SU-DHL-6 (cell line): Measurements from ENCODE around the gene ICAM4.

Experiments used
- H2AFZ ChIP-seq: fragments of 200-600 bp; sonication (generic); 2 replicates; pipeline ENCODE4 v1.6.1; 2014; ENCODE audit warnings: low read depth, mild to moderate bottlenecking, moderate library complexity, mixed read lengths, antibody characterized with exemption, low read length; ENCODE audit not compliant: severe bottlenecking
- H3F3A ChIP-seq: fragments of 200-600 bp; shearing (Covaris generic); 2 replicates; pipeline ENCODE4 v1.6.0; 2016; ENCODE audit warnings: antibody characterized with exemption, mild to moderate bottlenecking; ENCODE audit not compliant: insufficient read depth
- H3K27ac ChIP-seq: fragments of 200-600 bp; sonication (generic); 2 replicates; pipeline ENCODE4 v1.5.1; 2016; ENCODE audit warnings: low read depth, mild to moderate bottlenecking, low read length, moderate library complexity, mixed read lengths
- H3K27me3 ChIP-seq: fragments of 200-600 bp; sonication (generic), shearing (Covaris generic); 2 replicates; pipeline ENCODE4 v1.6.0; 2014; ENCODE audit warnings: mild to moderate bottlenecking, low read length
- H3K36me3 ChIP-seq: fragments of 200-600 bp; sonication (generic); 2 replicates; pipeline ENCODE4 v1.6.1; 2014; ENCODE audit warnings: mild to moderate bottlenecking, low read length, mixed read lengths
- H3K4me2 ChIP-seq: fragments of 300-600, 200-600 bp; shearing (Covaris generic), sonication (generic); 2 replicates; pipeline ENCODE4 v1.6.0; 2014; ENCODE audit warnings: low read length, low read depth, mild to moderate bottlenecking; ENCODE audit not compliant: poor library complexity, severe bottlenecking
- H3K4me3 ChIP-seq: fragments of 200-600 bp; sonication (generic); 2 replicates; pipeline ENCODE4 v1.5.1; 2014; ENCODE audit warnings: antibody characterized with exemption, low read length, mild to moderate bottlenecking, mixed read lengths; ENCODE audit not compliant: insufficient read depth, poor library complexity, severe bottlenecking
- H3K79me2 ChIP-seq: fragments of 200-600 bp; sonication (generic); 2 replicates; pipeline ENCODE4 v1.6.1; 2014; ENCODE audit warnings: mild to moderate bottlenecking, low read length, moderate library complexity; ENCODE audit not compliant: insufficient read depth
- H3K9ac ChIP-seq: fragments of 200-600 bp; sonication (generic); 2 replicates; pipeline ENCODE4 v1.7.0; 2014; ENCODE audit warnings: mild to moderate bottlenecking, low read length
- H3K9me2 ChIP-seq: fragments of 200-600 bp; sonication (generic); replicated peaks from 2 replicates; pipeline ENCODE4 v1.6.1; 2014; ENCODE audit warnings: low read length; ENCODE audit not compliant: insufficient read depth
- H3K9me3 ChIP-seq: fragments of 200-600 bp; sonication (generic); 2 replicates; pipeline ENCODE4 v1.6.1; 2014; ENCODE audit warnings: low read length, mixed read lengths; ENCODE audit not compliant: insufficient read depth
- H4K20me1 ChIP-seq: fragments of 200-600 bp; sonication (generic); 2 replicates; pipeline ENCODE4 v1.6.1; 2014; ENCODE audit warnings: low read depth, mild to moderate bottlenecking, antibody characterized with exemption, low read length, moderate library complexity, mixed read lengths
- EZH2phosphoT487 ChIP-seq: fragments of 200-600 bp; sonication (generic), shearing (Covaris generic); conservative IDR thresholded peaks from 2 replicates; pipeline ENCODE4 v1.6.1; 2018; ENCODE audit warnings: mild to moderate bottlenecking, antibody characterized with exemption, low read length, moderate library complexity, mixed read lengths
- TF ChIP-seq, protein P1 (sequence below): fragments of 200-600 bp; sonication (generic); IDR thresholded peaks from one replicate; pipeline ENCODE4 v1.5.1; 2017; ENCODE audit warnings: antibody characterized with exemption, mild to moderate bottlenecking, low read length, moderate library complexity; ENCODE audit not compliant: insufficient read depth, poor library complexity, severe bottlenecking

ICAM4 gene

DNA sequence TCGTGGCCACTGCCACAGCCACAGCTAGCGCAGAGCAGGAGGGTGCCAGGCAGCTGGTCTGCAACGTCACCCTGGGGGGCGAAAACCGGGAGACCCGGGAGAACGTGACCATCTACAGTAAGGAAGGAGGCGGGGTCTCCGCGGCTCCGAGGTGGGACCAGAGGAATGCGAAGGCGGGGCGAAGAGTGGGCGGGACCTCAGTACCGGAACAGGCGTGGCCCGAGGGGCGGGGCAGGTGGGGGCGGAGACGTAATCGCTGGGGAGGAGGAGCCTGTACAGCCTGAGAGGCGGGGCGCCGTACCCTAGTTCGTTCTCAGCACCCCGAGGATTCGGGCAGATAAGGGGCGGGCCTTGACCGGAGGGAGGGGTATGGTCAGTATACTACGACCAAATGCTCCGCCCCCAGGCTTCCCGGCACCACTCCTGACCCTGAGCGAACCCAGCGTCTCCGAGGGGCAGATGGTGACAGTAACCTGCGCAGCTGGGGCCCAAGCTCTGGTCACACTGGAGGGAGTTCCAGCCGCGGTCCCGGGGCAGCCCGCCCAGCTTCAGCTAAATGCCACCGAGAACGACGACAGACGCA is 5.5 kb downstream of the ICAM4 start:
- H3K9ac ChIP-seq: peak overlapping the region; percentile 62; the same call in 1 of the 2 replicates
- no peaks in the 10 kb centered on the region for H3K79me2 ChIP-seq
- H3K27ac ChIP-seq: no peak overlapping the region
- no peaks in the 10 kb centered on the region; the same call in 1 of the 2 replicates for H3F3A ChIP-seq
- H3K27me3 ChIP-seq: no peaks in the 10 kb centered on the region
- no peaks in the 10 kb centered on the region for H3K9me2 ChIP-seq
- H2AFZ ChIP-seq: no peak overlapping the region
- peak overlapping the region; percentile 58 for H3K4me3 ChIP-seq
- no peaks in the 10 kb centered on the region for H3K9me3 ChIP-seq
- TF ChIP-seq, protein P1, sequence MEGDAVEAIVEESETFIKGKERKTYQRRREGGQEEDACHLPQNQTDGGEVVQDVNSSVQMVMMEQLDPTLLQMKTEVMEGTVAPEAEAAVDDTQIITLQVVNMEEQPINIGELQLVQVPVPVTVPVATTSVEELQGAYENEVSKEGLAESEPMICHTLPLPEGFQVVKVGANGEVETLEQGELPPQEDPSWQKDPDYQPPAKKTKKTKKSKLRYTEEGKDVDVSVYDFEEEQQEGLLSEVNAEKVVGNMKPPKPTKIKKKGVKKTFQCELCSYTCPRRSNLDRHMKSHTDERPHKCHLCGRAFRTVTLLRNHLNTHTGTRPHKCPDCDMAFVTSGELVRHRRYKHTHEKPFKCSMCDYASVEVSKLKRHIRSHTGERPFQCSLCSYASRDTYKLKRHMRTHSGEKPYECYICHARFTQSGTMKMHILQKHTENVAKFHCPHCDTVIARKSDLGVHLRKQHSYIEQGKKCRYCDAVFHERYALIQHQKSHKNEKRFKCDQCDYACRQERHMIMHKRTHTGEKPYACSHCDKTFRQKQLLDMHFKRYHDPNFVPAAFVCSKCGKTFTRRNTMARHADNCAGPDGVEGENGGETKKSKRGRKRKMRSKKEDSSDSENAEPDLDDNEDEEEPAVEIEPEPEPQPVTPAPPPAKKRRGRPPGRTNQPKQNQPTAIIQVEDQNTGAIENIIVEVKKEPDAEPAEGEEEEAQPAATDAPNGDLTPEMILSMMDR: no peak
- no peak for TF ChIP-seq EZH2phosphoT487
- H3K36me3 ChIP-seq: no peaks in the 10 kb centered on the region
- H4K20me1 ChIP-seq: no peaks in the 10 kb centered on the region
- peak overlapping the region; percentile 80 for H3K4me2 ChIP-seq

DNA sequence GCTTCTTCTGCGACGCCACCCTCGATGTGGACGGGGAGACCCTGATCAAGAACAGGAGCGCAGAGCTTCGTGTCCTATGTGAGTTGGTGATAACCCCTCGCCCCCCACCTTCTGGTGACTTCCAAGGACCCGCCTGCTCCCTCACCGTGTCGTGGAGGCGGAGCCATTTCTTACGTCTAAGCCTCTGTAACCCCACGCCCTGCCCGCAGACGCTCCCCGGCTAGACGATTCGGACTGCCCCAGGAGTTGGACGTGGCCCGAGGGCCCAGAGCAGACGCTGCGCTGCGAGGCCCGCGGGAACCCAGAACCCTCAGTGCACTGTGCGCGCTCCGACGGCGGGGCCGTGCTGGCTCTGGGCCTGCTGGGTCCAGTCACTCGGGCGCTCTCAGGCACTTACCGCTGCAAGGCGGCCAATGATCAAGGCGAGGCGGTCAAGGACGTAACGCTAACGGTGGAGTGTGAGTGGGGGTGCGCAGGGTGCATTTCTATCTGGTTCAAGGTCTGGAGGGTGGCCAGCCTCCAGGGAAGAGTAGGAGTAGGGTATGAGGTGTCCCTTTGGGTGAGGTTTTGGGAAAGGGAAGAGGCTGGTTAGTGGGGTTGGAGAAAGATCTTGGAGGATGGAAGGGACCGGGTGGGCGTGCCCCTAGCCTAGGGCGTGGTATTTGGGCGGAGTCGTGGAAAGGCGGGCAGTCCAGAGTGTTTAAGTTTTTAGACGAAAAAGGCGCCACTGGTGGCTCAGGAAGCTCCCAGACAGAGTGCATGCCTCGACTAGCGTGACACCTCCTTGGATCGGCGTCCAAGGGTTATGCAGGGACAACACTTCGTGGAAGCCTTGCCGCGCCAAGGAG is 6.3 kb downstream of the ICAM4 start:
- no peaks in the 10 kb centered on the region for H3K79me2 ChIP-seq
- H3K27ac ChIP-seq: no peak overlapping the region
- H3K9me2 ChIP-seq: no peaks in the 10 kb centered on the region
- no peaks in the 10 kb centered on the region; the same call in 1 of the 2 replicates for H3F3A ChIP-seq
- H3K9ac ChIP-seq: no peak overlapping the region
- H2AFZ ChIP-seq: no peak overlapping the region
- no peaks in the 10 kb centered on the region for H4K20me1 ChIP-seq
- no peak overlapping the region for H3K4me3 ChIP-seq
- no peak overlapping the region for H3K4me2 ChIP-seq
- H3K9me3 ChIP-seq: no peaks in the 10 kb centered on the region
- no peak for TF ChIP-seq EZH2phosphoT487
- TF ChIP-seq, protein P1: no peak
- H3K27me3 ChIP-seq: no peaks in the 10 kb centered on the region
- H3K36me3 ChIP-seq: no peaks in the 10 kb centered on the region

DNA sequence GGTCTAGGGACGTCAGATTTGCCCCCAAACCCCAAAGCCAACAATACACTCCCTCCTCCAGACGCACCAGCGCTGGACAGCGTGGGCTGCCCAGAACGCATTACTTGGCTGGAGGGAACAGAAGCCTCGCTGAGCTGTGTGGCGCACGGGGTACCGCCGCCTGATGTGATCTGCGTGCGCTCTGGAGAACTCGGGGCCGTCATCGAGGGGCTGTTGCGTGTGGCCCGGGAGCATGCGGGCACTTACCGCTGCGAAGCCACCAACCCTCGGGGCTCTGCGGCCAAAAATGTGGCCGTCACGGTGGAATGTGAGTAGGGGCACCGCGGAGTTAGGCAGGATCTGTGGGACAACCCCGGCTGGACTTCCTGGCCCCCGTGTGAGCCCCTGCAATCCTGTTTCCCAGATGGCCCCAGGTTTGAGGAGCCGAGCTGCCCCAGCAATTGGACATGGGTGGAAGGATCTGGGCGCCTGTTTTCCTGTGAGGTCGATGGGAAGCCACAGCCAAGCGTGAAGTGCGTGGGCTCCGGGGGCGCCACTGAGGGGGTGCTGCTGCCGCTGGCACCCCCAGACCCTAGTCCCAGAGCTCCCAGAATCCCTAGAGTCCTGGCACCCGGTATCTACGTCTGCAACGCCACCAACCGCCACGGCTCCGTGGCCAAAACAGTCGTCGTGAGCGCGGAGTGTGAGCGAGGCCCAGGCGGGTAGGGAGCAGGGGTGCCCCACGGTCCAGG is 7.0 kb downstream of the ICAM4 start:
- no peak overlapping the region for H3K4me2 ChIP-seq
- no peaks in the 10 kb centered on the region for H3K36me3 ChIP-seq
- H3K79me2 ChIP-seq: no peaks in the 10 kb centered on the region
- H3F3A ChIP-seq: no peaks in the 10 kb centered on the region; the same call in 1 of the 2 replicates
- H4K20me1 ChIP-seq: no peaks in the 10 kb centered on the region
- H3K27ac ChIP-seq: no peak overlapping the region
- H3K9me3 ChIP-seq: no peaks in the 10 kb centered on the region
- no peak overlapping the region for H2AFZ ChIP-seq
- no peak overlapping the region for H3K4me3 ChIP-seq
- H3K27me3 ChIP-seq: no peaks in the 10 kb centered on the region
- TF ChIP-seq, protein P1: no peak
- no peak for TF ChIP-seq EZH2phosphoT487
- no peaks in the 10 kb centered on the region for H3K9me2 ChIP-seq
- H3K9ac ChIP-seq: no peak overlapping the region
